NOMO-1 treated with dmso at 0.1 percent for 144 hours (cell line): ENCODE measurements around the gene SNX6.
"Not testable (repeated sequence)": the region's sequence is repeated elsewhere in the genome, so short reads cannot be mapped to it uniquely, and the experiment has no call there.

ENCODE experiments used
- DNase-seq: peaks from one replicate; lab custom pipeline; 2025; ENCODE audit not compliant: unreplicated experiment; lab: John Stamatoyannopoulos, UW

Gene SNX6

DNA sequence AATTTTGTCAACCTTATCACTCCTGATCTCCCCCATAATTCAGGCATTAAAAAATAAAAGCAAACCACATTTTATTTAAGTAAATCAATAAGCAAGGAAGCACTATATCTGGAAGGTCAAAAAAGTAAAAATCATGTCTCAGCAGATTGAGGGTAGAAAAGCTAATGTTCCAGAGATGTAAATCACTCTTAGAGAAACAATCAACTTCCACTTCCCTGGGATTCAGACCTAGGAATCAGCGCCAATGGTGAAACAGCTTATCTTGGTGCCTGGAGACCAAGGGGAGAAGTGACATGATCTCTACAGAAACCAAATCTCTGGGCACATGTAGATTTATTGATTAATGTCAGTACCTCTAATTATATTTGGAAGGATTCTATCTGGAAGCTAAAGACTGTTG is 10.9 kb upstream of the SNX6 start:
- no peak for DNase-seq

DNA sequence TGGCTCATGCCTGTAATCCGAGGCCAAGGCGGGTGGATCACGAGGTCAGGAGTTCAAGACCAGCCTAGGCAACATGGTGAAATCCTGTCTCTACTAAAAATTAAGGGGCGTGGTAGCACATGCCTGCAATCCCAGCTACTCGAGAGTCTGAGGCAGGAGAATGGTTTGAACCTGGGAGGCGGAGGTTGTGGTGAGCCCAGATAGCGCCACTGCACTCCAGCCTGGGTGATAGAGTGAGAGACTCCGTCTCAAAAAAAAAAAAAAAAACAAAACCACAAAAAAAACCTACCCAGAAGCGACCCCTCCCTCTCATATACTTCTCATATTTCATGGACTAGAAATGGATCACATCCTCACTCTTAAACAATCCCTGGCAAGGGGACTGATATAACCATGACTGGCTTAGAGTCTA is 4.4 kb upstream of the SNX6 start:
- not testable (repeated sequence) for DNase-seq

DNA sequence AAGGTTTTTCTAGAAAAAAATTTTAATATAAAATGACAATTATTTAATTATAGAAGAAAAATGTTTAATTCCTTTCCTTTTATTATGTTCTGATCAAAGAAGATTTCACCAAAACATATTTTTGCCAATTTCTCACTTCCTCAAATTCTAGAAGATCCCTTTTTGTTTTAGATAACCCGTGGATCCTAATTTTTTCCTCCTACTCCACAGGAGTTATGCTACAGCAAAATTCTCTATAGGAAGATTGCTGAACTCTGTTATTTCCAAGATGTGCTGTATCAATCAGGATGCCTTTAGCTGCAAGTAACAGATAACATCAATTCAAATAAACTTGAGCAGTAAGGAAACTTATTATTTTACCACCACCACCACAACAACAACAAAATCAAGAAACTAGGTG is 3.8 kb upstream of the SNX6 start:
- DNase-seq, result no peak

DNA sequence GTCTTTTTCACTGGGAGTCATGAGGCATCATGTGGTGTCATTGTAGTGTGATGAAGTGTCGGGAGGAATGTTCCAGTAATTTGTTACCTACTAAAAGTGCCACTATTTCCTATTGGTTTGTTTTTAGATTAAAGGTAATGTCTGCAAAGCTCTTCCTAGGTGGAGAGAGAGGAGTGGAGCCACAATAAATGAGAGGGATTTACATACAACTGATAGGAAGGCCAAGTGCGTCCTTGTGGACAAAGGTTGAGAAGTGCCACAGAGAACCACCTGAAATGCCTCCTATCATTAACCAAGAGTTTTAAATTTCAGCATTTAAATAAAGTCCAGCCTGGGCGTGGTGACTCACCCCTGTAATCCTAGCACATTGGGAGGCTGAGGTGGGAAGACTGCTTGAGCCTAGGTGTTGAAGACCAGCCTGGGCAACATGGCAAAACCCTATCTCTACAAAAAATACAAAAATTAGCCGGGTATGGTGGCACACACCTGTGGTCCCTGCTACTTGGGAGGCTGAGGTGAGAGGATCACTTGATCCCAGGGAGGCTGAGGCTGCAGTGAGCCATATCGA is 2.5 kb upstream of the SNX6 start:
- no peak for DNase-seq

DNA sequence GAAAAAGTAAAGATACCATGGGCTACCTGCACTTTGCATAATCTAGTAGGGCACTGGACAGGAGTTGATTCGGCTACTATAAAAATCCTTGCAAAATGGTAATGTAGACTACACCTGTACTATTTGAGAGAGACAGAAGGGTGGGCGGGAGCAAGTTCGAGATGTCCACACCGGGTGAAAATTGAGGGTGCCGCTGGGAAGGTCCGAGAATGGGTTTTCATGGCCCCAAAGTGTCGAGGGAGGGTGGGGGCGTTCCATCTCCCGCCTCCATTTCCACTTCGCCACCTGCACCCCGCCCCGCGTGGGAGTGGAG is 648 bp downstream of the SNX6 start:
- DNase-seq, result no peak

DNA sequence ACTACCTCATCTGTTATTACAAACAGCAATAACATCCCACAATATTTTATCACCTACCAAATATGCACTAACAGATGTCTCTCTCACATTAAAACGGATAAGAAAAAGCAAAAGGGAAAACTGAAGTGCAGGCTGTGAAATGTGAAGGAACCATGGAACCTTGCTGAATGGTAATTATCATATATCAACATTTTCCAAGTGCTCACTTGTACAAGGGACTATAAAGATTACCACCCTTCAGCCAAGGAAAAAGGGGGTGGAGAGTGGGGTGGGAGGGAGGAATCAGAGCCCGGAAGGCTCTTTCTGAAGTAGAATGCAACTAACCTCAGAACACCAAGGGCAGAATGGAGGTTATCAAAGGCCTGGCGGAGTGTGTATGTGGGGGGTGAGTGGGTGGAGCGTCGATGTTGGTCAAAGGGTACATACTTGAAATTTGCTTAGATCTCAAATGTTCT is 1.2 kb downstream of the SNX6 start:
- no peak for DNase-seq

DNA sequence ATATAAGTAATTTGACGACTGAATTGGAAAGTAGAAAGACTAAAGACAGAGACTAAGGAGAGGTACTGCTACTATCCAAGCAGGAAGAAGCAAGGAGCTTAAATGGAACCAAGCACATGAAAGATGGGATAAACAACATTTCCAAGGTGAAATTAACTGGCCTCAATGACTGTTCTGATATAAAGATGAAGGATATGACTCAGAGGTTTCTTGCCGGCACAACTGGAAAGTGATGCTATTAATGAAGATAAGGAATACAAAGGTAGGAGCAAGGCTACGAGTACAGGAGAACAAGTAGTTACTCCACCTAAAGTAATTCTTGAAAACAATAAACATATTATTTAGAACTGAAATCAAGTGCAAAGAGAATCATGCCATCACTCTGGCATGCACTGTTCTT is 6.4 kb downstream of the SNX6 start:
- DNase-seq, result no peak

DNA sequence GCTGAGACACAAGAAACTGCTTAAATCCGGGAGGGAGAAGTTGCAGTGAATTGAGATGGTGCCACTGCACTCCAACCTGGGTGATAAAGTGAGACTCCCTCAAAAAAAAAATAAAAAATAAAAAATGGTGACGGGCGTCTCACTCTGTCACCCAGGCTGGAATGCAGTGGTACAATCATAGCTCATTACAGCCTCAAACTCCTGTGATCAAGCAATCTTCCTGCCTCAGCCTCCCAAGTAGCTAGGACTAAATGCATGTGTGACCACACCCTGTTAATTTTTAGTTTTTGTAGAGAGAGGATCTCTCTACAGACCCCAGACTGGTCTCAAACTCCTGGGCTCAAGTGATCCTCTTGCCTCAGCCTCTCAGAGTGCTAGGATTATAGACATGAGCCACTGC is 9.1 kb downstream of the SNX6 start:
- DNase-seq, result peak; percentile 30

DNA sequence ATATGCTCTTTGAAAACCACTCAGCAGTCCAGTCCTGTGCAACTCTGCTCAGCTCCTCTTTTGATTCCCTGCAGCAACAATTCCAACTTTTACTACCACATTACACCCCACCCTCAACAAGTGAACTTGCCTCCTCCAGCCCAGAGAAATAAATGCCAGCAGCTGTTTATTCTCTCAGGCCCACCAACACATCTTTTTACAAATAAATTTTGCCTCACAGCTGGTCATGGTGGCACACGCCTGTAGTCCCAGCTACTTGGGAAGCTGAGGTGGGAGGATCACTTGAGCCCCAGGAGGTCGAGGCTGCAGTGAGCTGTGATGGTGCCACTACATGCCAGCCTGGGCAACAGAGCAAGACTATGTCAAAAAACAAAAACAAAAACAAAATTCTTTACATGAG is 9.8 kb downstream of the SNX6 start:
- DNase-seq, result no peak

DNA sequence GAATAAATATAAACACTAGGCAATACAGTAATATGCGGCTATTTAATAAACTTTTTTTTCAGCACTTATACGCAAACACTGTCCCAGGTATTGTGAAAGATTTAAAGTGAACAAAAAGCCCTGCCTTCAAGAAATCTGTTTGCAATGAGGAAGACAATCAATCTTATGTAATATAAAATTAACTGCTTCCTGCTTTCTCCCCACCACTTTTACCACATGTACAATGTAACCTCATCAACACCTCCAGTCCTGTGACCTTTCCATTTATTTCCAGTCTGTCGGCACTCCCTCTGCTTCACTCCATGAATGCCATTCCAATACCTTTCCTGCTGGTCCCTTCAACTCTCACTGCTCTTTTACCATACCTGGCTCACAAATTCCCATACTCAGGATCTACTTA is 10.5 kb downstream of the SNX6 start:
- peak; percentile 74 for DNase-seq

DNA sequence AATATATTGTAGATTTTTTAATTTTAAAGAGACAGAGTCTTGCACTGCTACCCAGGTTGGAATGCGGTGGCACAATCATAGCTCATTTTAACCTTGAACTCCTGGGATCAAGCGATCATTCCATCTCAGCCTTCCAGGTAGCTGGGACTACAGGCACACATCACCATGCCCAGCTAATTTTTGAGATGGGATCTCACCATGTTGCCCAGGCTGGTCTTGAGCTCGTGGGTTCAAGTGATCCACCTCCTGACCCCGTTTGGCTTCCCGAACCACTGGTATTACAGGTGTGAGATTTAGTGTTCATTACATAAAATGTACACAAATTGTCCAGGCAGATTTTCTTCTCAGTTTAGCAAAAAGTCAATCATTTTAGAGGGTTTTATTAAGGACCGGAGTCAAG is 13.6 kb downstream of the SNX6 start:
- DNase-seq, result no peak

DNA sequence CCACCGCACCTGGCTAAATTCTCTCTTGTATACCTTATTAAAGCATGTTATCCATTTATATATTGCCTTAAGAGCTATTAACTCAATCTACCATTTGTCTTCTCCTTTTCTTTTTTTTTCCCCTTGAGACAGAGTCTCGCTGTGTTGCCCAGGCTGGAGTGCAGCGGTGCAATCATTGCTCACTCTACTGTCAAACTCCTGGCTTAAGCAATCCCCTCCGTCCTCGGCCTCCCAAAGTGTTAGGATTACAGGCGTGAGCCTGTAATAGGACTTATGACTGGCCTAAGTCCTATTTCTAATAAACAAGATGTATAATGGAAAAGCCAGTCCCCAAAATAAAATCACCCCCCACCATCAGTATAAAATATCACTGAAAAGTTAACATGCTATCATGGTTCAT is 14.4 kb downstream of the SNX6 start:
- no peak for DNase-seq

DNA sequence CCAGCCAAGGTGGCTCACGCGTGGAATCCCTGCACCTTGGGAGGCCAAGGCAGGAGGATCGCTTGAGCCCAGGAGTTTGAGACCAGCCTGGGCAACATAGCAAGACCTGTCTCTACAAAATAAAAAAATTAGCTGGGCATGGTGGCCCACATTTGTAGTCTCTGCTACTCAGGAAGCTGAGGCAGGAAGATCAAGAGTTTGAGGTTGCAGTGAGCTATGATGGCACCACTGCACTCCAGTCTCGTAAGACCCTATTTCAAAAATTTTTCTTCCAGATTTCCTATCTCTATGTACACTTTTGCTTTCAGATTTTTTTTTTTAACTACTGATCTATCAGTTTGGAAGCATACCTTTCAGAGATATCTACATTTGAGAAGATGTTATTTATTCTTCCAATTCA is 15.3 kb downstream of the SNX6 start:
- no peak for DNase-seq

DNA sequence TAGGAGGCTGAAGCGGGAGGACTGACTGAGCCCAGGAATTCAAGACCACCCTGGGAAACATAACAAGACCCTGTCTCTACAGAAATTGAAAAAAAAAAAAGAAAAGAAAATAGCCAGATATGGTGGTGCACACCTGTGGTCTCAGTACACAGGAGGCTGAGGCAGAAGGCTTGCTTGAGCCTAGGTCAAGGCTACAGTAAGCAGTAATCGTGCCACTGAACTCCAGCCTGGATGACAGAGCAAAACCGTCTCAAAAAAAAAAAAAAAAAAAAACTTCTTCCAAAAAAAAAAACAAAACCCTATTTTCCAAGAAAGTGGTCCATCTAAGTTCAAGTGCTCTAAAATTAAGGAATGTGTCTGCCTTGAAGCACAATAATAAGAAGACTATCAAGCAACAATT is 19.8 kb downstream of the SNX6 start:
- no peak for DNase-seq

DNA sequence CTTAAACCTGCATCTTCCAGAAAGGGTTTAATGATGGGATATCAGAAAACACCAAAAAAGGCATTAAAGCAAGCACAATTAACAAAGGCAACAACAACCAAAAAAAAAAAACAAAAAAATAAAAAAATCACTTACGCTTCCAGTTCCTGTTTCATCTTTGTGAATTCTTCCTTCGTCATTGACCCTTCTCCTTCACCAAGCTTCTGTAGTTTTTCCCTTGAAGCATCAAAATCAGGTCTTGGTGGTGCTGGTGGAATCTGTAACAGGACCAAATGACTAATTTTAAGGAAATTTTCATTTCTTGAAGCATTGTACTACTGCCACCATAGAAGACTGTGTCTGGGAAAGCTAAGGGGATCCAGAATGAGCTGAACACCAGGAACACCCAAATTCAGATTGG is 24.5 kb downstream of the SNX6 start:
- DNase-seq, result peak; percentile 11

DNA sequence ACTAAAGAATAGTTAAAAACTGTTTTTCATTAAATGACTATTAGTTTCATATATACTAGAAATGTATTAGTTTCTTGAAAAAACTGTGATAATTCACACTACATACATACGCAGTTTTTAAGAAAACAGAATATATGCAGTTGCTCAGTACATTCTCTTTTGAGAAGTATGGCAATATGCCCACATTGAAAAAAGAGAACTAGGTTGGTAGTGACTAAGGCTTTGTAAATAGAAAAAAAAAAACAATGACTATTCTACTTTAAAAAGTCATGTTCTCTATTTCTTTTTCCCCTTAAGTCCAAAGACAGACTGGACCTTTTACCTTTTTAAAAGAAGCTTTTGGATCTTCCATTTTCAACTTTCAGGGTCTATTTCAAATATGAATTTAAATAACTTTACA is 25.0 kb downstream of the SNX6 start:
- DNase-seq, result no peak

DNA sequence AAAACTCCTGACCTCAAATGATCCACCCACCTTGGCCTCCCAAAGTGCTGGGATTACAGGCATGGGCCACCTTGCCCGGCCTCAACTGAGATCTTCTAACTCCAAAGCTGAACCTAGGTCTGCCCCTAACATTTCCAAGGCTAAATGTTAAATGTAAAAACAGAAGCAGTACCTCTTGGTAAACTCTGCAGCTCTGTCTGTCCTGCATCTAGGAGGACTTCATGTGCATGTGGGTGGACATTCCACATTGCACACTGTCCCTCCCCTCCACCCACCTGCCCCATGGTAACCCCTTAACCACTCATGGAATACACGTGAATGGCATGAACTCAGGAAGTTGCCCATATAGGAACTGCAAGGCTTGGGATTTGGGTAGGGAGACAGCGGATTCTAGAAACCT is 33.1 kb downstream of the SNX6 start:
- DNase-seq, result no peak

DNA sequence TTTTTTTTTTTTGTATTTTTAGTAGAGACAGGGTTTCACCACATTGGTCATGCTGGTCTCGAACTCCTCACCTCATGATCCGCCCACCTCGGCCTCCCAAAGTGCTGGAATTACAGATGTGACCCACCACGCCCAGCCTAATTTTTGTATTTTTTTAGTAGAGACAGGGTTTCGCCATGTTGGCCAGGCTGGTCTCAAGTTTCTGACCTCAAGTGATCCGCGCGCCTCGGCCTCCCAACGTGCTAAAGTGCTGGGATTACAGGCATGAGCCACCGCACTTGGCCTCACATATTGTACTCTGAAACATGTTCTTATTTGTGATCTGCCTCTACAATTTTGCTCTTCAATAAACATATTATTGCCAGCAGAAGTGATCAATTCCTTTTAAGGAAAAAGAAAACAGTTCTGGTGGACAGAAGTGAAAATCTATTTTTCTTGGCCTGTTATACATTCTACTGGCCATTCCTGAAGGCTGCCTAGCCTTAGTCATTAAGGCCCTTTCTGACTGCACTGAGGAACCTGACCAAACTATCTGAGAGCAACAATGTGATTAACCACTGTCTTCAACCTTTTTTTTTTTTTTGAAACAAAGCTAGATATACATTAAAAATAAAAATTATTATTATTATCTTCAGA is 36.1 kb downstream of the SNX6 start:
- DNase-seq, result no peak

DNA sequence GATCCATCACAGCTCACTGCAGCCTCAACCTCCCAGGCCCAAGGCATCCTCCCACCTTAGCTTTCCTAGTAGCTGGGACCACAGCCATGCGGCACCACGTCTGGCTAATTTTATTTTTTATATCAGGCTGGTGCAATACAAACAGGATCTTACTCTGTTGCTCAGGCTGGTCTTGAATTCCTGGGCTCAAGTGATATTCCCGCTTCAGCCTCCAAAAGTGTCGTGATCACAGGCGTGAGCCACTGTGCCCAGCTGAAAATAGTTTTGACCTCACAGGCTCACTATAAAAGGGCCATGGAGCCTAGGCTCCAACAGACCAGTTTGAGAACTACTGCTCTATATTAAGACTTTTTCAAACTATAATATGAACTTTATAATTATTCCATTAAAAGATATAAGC is 37.3 kb downstream of the SNX6 start:
- DNase-seq, result no peak

DNA sequence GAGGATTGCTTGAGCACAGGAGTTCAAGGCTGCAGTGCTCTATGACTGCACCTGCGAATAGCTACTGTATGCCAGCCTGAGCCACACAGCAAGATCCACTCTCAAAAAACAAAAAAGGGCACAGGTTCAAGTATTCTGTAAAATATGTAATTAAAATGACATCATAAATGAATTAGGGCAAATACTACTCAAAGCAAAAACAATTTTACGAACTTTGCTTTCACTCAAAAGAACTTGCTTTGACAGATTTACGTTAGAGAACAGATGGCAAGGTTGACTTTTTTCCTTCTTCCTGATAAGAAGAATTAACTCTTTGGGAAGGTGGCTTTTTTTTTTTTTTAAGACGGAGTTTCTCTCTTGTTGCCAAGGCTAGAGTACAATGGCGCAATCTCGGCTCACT is 46.4 kb downstream of the SNX6 start:
- DNase-seq, result no peak

DNA sequence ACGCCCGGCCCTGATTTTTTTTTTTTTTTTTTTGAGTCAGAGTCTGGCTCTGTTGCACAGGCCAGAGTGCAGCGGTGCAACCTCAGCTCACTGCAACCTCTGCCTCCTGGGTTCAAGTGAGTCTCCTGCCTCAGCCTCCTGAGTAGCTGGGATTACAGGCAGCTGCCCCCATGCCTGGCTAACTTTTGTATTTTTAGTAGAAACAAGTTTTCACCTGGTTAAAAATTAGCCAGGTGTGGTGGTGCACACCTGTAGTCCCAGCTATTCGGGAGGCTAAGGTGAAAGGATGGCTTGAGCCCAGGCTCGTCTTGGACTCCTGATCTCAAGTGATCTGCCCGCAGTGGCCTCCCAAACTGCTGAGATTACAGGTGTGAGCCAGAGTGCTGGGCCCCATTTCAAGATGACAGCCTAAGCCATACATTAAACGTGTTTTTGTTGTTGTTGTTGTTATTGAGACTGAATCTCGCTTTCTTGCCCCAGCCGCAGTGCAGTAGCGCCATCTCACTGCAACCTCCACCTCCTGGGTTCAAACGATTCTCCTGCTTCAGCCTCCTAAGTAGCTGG is 47.7 kb downstream of the SNX6 start:
- no peak for DNase-seq

DNA sequence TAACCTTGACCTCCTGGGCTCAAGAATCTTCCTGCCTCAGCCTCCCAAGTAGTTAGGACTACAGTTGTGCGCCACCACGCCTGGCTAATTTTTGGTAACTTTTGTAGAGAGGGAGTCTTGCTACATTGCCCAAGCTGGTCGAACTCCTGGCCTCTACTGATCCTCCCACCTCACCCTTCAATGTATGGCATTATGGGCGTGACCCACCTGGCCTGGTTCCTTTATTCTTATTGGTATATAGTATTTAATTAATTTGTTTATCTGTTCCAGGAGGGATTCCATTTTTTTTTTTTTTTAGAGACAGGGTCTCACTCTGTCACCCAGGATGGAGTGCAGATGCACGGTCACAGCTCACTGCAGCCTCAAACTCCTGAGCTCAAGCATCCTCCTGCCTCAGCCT is 49.6 kb downstream of the SNX6 start:
- DNase-seq, result no peak

DNA sequence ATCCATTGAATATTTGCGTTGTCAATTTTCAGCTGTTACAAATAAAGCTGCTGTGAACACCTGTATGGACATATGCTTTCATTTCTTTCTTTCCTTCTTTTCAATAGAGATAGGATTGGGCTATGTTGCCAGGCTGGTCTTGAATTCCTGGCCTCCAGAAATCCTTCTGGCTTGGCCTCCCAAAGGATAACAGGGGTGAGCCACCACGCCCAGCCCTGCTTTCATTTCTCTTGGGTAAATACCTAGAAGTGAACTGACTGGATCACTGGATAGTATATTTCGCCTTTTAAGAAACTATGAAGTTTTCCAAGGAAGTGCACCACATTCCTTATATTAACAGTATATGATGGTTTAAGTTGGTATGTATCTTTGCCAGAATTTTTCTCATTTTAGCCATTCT is 58.2 kb downstream of the SNX6 start:
- no peak for DNase-seq
